DOHH2 (cell line): ENCODE data around the gene SS18L1.

Source experiments
- H3F3A ChIP-seq: fragments of 200-600 bp; sonication (generic), shearing (Covaris generic); 2 replicates; pipeline ENCODE4 v1.6.0; 2016; ENCODE audit warnings: antibody characterized with exemption, mild to moderate bottlenecking; ENCODE audit not compliant: control insufficient read depth, insufficient read depth
- H3K27ac ChIP-seq: fragments of 200-600 bp; sonication (generic); 2 replicates; pipeline ENCODE4 v1.5.1; 2014; ENCODE audit warnings: low read depth, mild to moderate bottlenecking, low read length, moderate library complexity
- H3K27me3 ChIP-seq: fragments of 200-600 bp; sonication (generic); 2 replicates; pipeline ENCODE4 v1.6.1; 2014; ENCODE audit warnings: mild to moderate bottlenecking, low read length, mixed read lengths; ENCODE audit not compliant: control insufficient read depth
- H3K36me3 ChIP-seq: fragments of 200-600 bp; sonication (generic); 2 replicates; pipeline ENCODE4 v1.6.1; 2014; ENCODE audit warnings: mild to moderate bottlenecking, low read length, moderate library complexity, mixed read lengths; ENCODE audit not compliant: control insufficient read depth
- H3K4me1 ChIP-seq: fragments of 200-600 bp; sonication (generic); 2 replicates; pipeline ENCODE4 v1.6.1; 2014; ENCODE audit warnings: mild to moderate bottlenecking, low read length, mixed read lengths; ENCODE audit not compliant: control insufficient read depth
- H3K4me2 ChIP-seq: fragments of 200-600 bp; sonication (generic); 2 replicates; pipeline ENCODE4 v1.6.0; 2014; ENCODE audit warnings: mild to moderate bottlenecking, low read length, moderate library complexity
- H3K4me3 ChIP-seq: fragments of 200-600 bp; sonication (generic); 2 replicates; pipeline ENCODE4 v1.5.1; 2014; ENCODE audit warnings: mild to moderate bottlenecking, low read length, mixed read lengths
- H3K79me2 ChIP-seq: fragments of 200-600 bp; sonication (generic); 2 replicates; pipeline ENCODE4 v1.6.1; 2014; ENCODE audit warnings: mild to moderate bottlenecking, low read length, mixed read lengths; ENCODE audit not compliant: control insufficient read depth
- H3K9me2 ChIP-seq: fragments of 200-600 bp; sonication (generic); replicated peaks from 2 replicates; pipeline ENCODE4 v1.6.1; 2014; ENCODE audit warnings: mild to moderate bottlenecking, low read length, mixed read lengths; ENCODE audit not compliant: control insufficient read depth
- H3K9me3 ChIP-seq: fragments of 200-600 bp; sonication (generic); 2 replicates; pipeline ENCODE4 v1.6.1; 2014; ENCODE audit warnings: antibody characterized with exemption, low read length, mixed read lengths; ENCODE audit not compliant: control insufficient read depth, insufficient read depth
- H4K20me1 ChIP-seq: fragments of 200-600 bp; sonication (generic); 2 replicates; pipeline ENCODE4 v1.6.0; 2014; ENCODE audit warnings: low read depth, mild to moderate bottlenecking, antibody characterized with exemption, low read length, moderate library complexity; ENCODE audit not compliant: control insufficient read depth, insufficient read depth
- CTCF ChIP-seq: fragments of 200-600 bp; sonication (generic); IDR thresholded peaks from one replicate; pipeline ENCODE4 v1.5.1; 2014; ENCODE audit warnings: antibody characterized with exemption, mild to moderate bottlenecking, low read depth, low read length; ENCODE audit not compliant: poor library complexity, severe bottlenecking
- EZH2phosphoT487 ChIP-seq: fragments of 200-600 bp; sonication (generic); IDR thresholded peaks from 2 replicates; pipeline ENCODE4 v1.6.1; 2017; ENCODE audit warnings: borderline replicate concordance, mild to moderate bottlenecking, antibody characterized with exemption, low read length, moderate library complexity, mixed read lengths

SS18L1 gene

GRCh38 chr20:62135573-62136266, 7.8 kb upstream of the SS18L1 start:
- Histone ChIP-seq H3K36me3 (peaks cover 99% of the 10 kb centered on the region), H3K4me3 (no peak overlapping the region), H3K79me2 (peaks cover 63% of the 10 kb centered on the region), H3K27ac (no peak overlapping the region), H3F3A (peaks cover 30% of the 10 kb centered on the region), H3K9me3 (no peaks in the 10 kb centered on the region), H3K4me2 (no peak overlapping the region), H3K4me1 (peaks cover 9% of the 10 kb centered on the region), H3K9me2 (no peaks in the 10 kb centered on the region), H4K20me1 (peaks cover 15% of the 10 kb centered on the region), H3K27me3 (no peaks in the 10 kb centered on the region)
- TF ChIP-seq CTCF (no peak), EZH2phosphoT487 (no peak)

GRCh38 chr20:62136283-62137091, 7.1 kb upstream of the SS18L1 start:
- Histone ChIP-seq H3K27ac (no peak overlapping the region), H3K27me3 (no peaks in the 10 kb centered on the region), H3K9me2 (no peaks in the 10 kb centered on the region), H3K36me3 (peaks cover 99% of the 10 kb centered on the region), H3K4me2 (no peak overlapping the region), H3K79me2 (peaks cover 63% of the 10 kb centered on the region), H3K9me3 (no peaks in the 10 kb centered on the region), H3K4me1 (peaks cover 14% of the 10 kb centered on the region), H4K20me1 (peaks cover 23% of the 10 kb centered on the region), H3F3A (peaks cover 30% of the 10 kb centered on the region), H3K4me3 (no peak overlapping the region)
- TF ChIP-seq EZH2phosphoT487, result no peak
- TF ChIP-seq CTCF, result peak; percentile 94

GRCh38 chr20:62137092-62137384, 6.5 kb upstream of the SS18L1 start:
- Histone ChIP-seq H3K4me2 (no peak overlapping the region), H3K79me2 (peaks cover 63% of the 10 kb centered on the region), H3K27me3 (no peaks in the 10 kb centered on the region), H3K4me3 (no peak overlapping the region), H4K20me1 (peaks cover 28% of the 10 kb centered on the region), H3K4me1 (peaks cover 19% of the 10 kb centered on the region), H3K9me3 (no peaks in the 10 kb centered on the region), H3F3A (peaks cover 30% of the 10 kb centered on the region), H3K36me3 (peaks cover 99% of the 10 kb centered on the region), H3K27ac (no peak overlapping the region), H3K9me2 (no peaks in the 10 kb centered on the region)
- TF ChIP-seq CTCF (peak; percentile 34), EZH2phosphoT487 (no peak)
